SU-DHL-6 (cell line): ENCODE measurements around the gene HOXA10.

Experiments used
- H2AFZ ChIP-seq: fragments of 200-600 bp; sonication (generic); 2 replicates; pipeline ENCODE4 v1.6.1; 2014; ENCODE audit warnings: low read depth, mild to moderate bottlenecking, moderate library complexity, mixed read lengths, antibody characterized with exemption, low read length; ENCODE audit not compliant: severe bottlenecking
- H3F3A ChIP-seq: fragments of 200-600 bp; shearing (Covaris generic); 2 replicates; pipeline ENCODE4 v1.6.0; 2016; ENCODE audit warnings: antibody characterized with exemption, mild to moderate bottlenecking; ENCODE audit not compliant: insufficient read depth
- H3K27ac ChIP-seq: fragments of 200-600 bp; sonication (generic); 2 replicates; pipeline ENCODE4 v1.5.1; 2016; ENCODE audit warnings: low read depth, mild to moderate bottlenecking, low read length, moderate library complexity, mixed read lengths
- H3K27me3 ChIP-seq: fragments of 200-600 bp; sonication (generic), shearing (Covaris generic); 2 replicates; pipeline ENCODE4 v1.6.0; 2014; ENCODE audit warnings: mild to moderate bottlenecking, low read length
- H3K36me3 ChIP-seq: fragments of 200-600 bp; sonication (generic); 2 replicates; pipeline ENCODE4 v1.6.1; 2014; ENCODE audit warnings: mild to moderate bottlenecking, low read length, mixed read lengths
- H3K4me2 ChIP-seq: fragments of 300-600, 200-600 bp; shearing (Covaris generic), sonication (generic); 2 replicates; pipeline ENCODE4 v1.6.0; 2014; ENCODE audit warnings: low read length, low read depth, mild to moderate bottlenecking; ENCODE audit not compliant: poor library complexity, severe bottlenecking
- H3K4me3 ChIP-seq: fragments of 200-600 bp; sonication (generic); 2 replicates; pipeline ENCODE4 v1.5.1; 2014; ENCODE audit warnings: antibody characterized with exemption, low read length, mild to moderate bottlenecking, mixed read lengths; ENCODE audit not compliant: insufficient read depth, poor library complexity, severe bottlenecking
- H3K79me2 ChIP-seq: fragments of 200-600 bp; sonication (generic); 2 replicates; pipeline ENCODE4 v1.6.1; 2014; ENCODE audit warnings: mild to moderate bottlenecking, low read length, moderate library complexity; ENCODE audit not compliant: insufficient read depth
- H3K9ac ChIP-seq: fragments of 200-600 bp; sonication (generic); 2 replicates; pipeline ENCODE4 v1.7.0; 2014; ENCODE audit warnings: mild to moderate bottlenecking, low read length
- H3K9me2 ChIP-seq: fragments of 200-600 bp; sonication (generic); replicated peaks from 2 replicates; pipeline ENCODE4 v1.6.1; 2014; ENCODE audit warnings: low read length; ENCODE audit not compliant: insufficient read depth
- H3K9me3 ChIP-seq: fragments of 200-600 bp; sonication (generic); 2 replicates; pipeline ENCODE4 v1.6.1; 2014; ENCODE audit warnings: low read length, mixed read lengths; ENCODE audit not compliant: insufficient read depth
- H4K20me1 ChIP-seq: fragments of 200-600 bp; sonication (generic); 2 replicates; pipeline ENCODE4 v1.6.1; 2014; ENCODE audit warnings: low read depth, mild to moderate bottlenecking, antibody characterized with exemption, low read length, moderate library complexity, mixed read lengths
- EZH2phosphoT487 ChIP-seq: fragments of 200-600 bp; sonication (generic), shearing (Covaris generic); conservative IDR thresholded peaks from 2 replicates; pipeline ENCODE4 v1.6.1; 2018; ENCODE audit warnings: mild to moderate bottlenecking, antibody characterized with exemption, low read length, moderate library complexity, mixed read lengths
- TF ChIP-seq, protein P1 (sequence below): fragments of 200-600 bp; sonication (generic); IDR thresholded peaks from one replicate; pipeline ENCODE4 v1.5.1; 2017; ENCODE audit warnings: antibody characterized with exemption, mild to moderate bottlenecking, low read length, moderate library complexity; ENCODE audit not compliant: insufficient read depth, poor library complexity, severe bottlenecking

HOXA10 gene

GRCh38 chr7:27194686-27195379 lies 20.7 kb upstream of the HOXA10 start:
- Histone ChIP-seq H3K4me3 (no peak overlapping the region), H3K9ac (no peak overlapping the region), H3K79me2 (no peaks in the 10 kb centered on the region), H3K27me3 (no peaks in the 10 kb centered on the region), H3K4me2 (no peak overlapping the region), H3K9me3 (no peaks in the 10 kb centered on the region), H3F3A (no peaks in the 10 kb centered on the region), H2AFZ (no peak overlapping the region), H4K20me1 (no peaks in the 10 kb centered on the region), H3K27ac (no peak overlapping the region), H3K36me3 (no peaks in the 10 kb centered on the region), H3K9me2 (no peaks in the 10 kb centered on the region)
- TF ChIP-seq, protein P1, sequence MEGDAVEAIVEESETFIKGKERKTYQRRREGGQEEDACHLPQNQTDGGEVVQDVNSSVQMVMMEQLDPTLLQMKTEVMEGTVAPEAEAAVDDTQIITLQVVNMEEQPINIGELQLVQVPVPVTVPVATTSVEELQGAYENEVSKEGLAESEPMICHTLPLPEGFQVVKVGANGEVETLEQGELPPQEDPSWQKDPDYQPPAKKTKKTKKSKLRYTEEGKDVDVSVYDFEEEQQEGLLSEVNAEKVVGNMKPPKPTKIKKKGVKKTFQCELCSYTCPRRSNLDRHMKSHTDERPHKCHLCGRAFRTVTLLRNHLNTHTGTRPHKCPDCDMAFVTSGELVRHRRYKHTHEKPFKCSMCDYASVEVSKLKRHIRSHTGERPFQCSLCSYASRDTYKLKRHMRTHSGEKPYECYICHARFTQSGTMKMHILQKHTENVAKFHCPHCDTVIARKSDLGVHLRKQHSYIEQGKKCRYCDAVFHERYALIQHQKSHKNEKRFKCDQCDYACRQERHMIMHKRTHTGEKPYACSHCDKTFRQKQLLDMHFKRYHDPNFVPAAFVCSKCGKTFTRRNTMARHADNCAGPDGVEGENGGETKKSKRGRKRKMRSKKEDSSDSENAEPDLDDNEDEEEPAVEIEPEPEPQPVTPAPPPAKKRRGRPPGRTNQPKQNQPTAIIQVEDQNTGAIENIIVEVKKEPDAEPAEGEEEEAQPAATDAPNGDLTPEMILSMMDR, result no peak
- no peak for TF ChIP-seq EZH2phosphoT487

DNA sequence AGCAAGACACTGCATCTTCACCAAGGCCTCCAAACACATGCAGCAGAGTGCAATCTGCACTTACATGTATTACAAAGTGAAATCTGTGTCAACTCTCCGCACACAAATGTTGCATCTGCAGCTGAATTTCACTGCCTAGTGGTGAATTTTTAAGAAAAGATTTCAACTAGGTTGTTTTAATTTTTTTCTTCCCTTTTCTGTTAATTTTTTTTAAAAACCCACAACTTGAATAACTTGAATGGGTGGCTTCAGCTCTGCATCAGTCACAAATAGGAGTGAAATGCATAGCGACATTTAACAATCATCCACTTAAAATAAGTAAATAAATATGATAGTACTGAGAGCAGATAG lies 19.9 kb upstream of the HOXA10 start:
- Histone ChIP-seq H4K20me1 (no peaks in the 10 kb centered on the region), H3K79me2 (no peaks in the 10 kb centered on the region), H3K27ac (no peak overlapping the region), H3K9me3 (no peaks in the 10 kb centered on the region), H3K4me2 (no peak overlapping the region), H2AFZ (no peak overlapping the region), H3F3A (no peaks in the 10 kb centered on the region), H3K9ac (no peak overlapping the region), H3K4me3 (no peak overlapping the region), H3K9me2 (no peaks in the 10 kb centered on the region), H3K27me3 (no peaks in the 10 kb centered on the region), H3K36me3 (no peaks in the 10 kb centered on the region)
- no peak for TF ChIP-seq EZH2phosphoT487
- TF ChIP-seq, protein P1, result no peak

- Histone ChIP-seq H3K27me3 (no peaks in the 10 kb centered on the region), H4K20me1 (no peaks in the 10 kb centered on the region), H3K9me2 (no peaks in the 10 kb centered on the region), H3K27ac (no peak overlapping the region), H3F3A (no peaks in the 10 kb centered on the region), H3K4me2 (no peak overlapping the region), H3K9ac (no peak overlapping the region), H3K36me3 (no peaks in the 10 kb centered on the region), H3K79me2 (no peaks in the 10 kb centered on the region), H3K9me3 (no peaks in the 10 kb centered on the region), H3K4me3 (no peak overlapping the region), H2AFZ (no peak overlapping the region)
- no peak for TF ChIP-seq EZH2phosphoT487
- TF ChIP-seq, protein P1, result no peak
Measured at GRCh38 chr7:27193335-27194001, 19.3 kb upstream of the HOXA10 start.
